Kidney (tissue), 14 donors: Measurements from ENCODE around the gene CEBPG. TPM values are rescaled to one million over a fixed set of nuclear protein-coding genes. Genes with fewer than 3 reads are reported as not detected.

Experiments used
- DNase-seq, 5 donors: peaks; one replicate each; pipeline ENCODE4 v3.0.0-alpha.2; 2013 to 2020
- FAIRE-seq: peaks from 2 replicates; lab custom pipeline; 2012; peaks lifted over from hg19 to GRCh38; lab: Jason Lieb, UNC
- H3K27ac ChIP-seq, 2 donors: one replicate each; pipeline ENCODE4 v1.7.0; 2013; ENCODE audit warnings: low read depth in 2 of 2, low read length in 2 of 2, inconsistent platforms in 1 of 2
- H3K27me3 ChIP-seq: one replicate; pipeline ENCODE4 v1.7.1; 2013; ENCODE audit warnings: low read length, inconsistent platforms; ENCODE audit not compliant: control insufficient read depth, insufficient read depth
- H3K36me3 ChIP-seq, 3 donors: one replicate each; pipeline versions ENCODE4 v1.7.0 to v1.7.1; 2013; ENCODE audit warnings: low read length in 3 of 3, control low read depth in 1 of 3, inconsistent platforms in 1 of 3; ENCODE audit not compliant: insufficient read depth in 3 of 3, control insufficient read depth in 2 of 3
- H3K4me1 ChIP-seq, 3 donors: one replicate each; pipeline versions ENCODE4 v1.7.0 to v1.7.1; 2013; ENCODE audit warnings: low read length in 3 of 3, inconsistent platforms in 1 of 3, low read depth in 1 of 3; ENCODE audit not compliant: control insufficient read depth in 2 of 3, insufficient read depth in 2 of 3
- H3K4me3 ChIP-seq, 3 donors: one replicate each; pipeline versions ENCODE4 v1.7.0 to v1.8.1; 2013; ENCODE audit warnings: low read length in 3 of 3, control low read depth in 1 of 3, inconsistent platforms in 1 of 3
- H3K9ac ChIP-seq, 3 donors: one replicate each; pipeline versions ENCODE4 v1.7.0 to v1.7.1; 2013; ENCODE audit warnings: low read length in 3 of 3, control low read depth in 1 of 3, inconsistent platforms in 1 of 3
- H3K9me3 ChIP-seq, 3 donors: one replicate each; pipeline versions ENCODE4 v1.7.0 to v1.7.1; 2013; ENCODE audit warnings: low read length in 3 of 3, control low read depth in 1 of 3, inconsistent platforms in 1 of 3; ENCODE audit not compliant: control insufficient read depth in 2 of 3, insufficient read depth in 1 of 3
- intact Hi-C: fragments of 100-400 bp; cut with DNase I; formaldehyde crosslinking; loops from one replicate; pipeline ENCODE4 v1.11.1; 2022
- polyA plus RNA-seq: library from polyadenylated mRNA; stranded (reverse); fragments of 350-450 nt; fragmentation: Illumina TruSeq; extraction: RNeasy Lipid Tissue Mini Kit (QIAGEN cat#74804); gene quantifications from one replicate; pipeline ENCODE4 v1.2.3, GENCODE V29; 2014; ENCODE audit warnings: low read depth, low replicate concordance; ENCODE audit not compliant: insufficient read depth
- total RNA-seq: library from RNA; stranded (reverse); fragmentation: NEBNext Ultra II Directional; extraction: Animal tissue kit (Norgen Biotek cat#: 25700); gene quantifications from one replicate; pipeline ENCODE4 v1.2.1, GENCODE V29; 2021
- TF ChIP-seq, protein P1 (sequence below): IDR thresholded peaks from 3 replicates; pipeline ENCODE4 v1.5.1; 2012; ENCODE audit warnings: mild to moderate bottlenecking, moderate library complexity, borderline replicate concordance; ENCODE audit not compliant: insufficient read depth; ENCODE audit errors: extremely low read depth
- donor health status: control.
- donor health status: control.
- donor health status: control.
- donor health status: control.
- donor health status: control.
- donor health status: DM: yes; HTN: yes; CAD: no.
- donor health status: Normal renal cell carcinoma (clear cell type).

CEBPG gene
- total and polyA plus RNA-seq, 2 donors from 2014 or later = 13.0 to 22.4 TPM

DNA sequence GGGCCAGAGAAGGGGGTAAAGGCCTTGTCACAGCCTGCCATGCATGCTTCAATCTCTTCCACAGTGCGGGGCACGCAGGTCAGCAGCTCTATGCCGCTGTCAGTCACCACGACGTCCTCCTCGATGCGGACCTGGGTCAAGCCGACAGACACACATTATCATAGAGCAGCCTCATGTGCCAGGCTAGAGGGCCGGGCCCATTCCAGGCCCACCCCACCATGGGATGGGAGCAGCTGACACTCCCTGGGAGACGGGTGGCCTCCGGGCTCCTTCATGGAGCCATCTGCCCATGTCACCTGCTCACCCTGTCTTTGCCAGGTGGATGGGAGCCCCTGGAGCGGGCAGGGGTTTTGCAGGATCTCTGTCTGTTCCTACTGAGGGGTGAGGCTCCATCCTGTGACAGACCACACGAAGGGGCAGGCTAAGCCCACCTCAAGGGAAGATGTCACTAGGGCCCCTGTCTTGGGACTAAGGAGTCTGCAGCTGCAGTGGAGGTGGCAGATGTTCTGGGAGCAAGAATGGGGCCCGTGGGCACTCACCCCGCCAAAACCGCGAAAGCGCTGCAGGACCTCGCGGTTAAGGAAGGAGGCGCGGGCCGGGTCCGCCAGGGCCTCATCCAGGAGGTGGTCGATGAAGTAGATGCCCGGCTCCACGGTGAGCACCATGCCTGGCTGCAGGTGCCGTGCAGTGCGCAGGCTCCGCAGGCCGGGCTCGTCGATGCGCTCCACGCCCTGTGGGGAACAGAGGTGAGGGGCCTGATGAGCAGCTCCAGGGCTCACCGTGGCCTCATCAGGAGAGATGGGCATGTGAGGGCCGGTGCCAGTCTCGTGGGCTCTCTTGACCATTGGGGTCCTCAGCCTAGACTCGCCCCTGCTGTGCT, 14.1 kb downstream of the CEBPG start:
- TF ChIP-seq, protein P1, sequence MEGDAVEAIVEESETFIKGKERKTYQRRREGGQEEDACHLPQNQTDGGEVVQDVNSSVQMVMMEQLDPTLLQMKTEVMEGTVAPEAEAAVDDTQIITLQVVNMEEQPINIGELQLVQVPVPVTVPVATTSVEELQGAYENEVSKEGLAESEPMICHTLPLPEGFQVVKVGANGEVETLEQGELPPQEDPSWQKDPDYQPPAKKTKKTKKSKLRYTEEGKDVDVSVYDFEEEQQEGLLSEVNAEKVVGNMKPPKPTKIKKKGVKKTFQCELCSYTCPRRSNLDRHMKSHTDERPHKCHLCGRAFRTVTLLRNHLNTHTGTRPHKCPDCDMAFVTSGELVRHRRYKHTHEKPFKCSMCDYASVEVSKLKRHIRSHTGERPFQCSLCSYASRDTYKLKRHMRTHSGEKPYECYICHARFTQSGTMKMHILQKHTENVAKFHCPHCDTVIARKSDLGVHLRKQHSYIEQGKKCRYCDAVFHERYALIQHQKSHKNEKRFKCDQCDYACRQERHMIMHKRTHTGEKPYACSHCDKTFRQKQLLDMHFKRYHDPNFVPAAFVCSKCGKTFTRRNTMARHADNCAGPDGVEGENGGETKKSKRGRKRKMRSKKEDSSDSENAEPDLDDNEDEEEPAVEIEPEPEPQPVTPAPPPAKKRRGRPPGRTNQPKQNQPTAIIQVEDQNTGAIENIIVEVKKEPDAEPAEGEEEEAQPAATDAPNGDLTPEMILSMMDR = no peak
- DNase-seq = peak in 1 of 5 donors; percentile 68

GRCh38 chr19:33388231-33388724, 14.8 kb downstream of the CEBPG start:
- no peak overlapping the region for H3K4me3 ChIP-seq
- FAIRE-seq = no peak
- H3K9me3 ChIP-seq = no peaks in the 10 kb centered on the region
- H3K36me3 ChIP-seq = no peaks in the 10 kb centered on the region
- no peaks in the 10 kb centered on the region for H3K27me3 ChIP-seq
- no peak overlapping the region for H3K9ac ChIP-seq
- intact Hi-C loops = no loop called here
- H3K4me1 ChIP-seq = peaks cover 0 to 36% (median 18%) of the 10 kb centered on the region in 3 donors
- TF ChIP-seq, protein P1 = no peak
- peak overlapping the region in 1 of 2 donors; percentile 14 for H3K27ac ChIP-seq
- peak in 1 of 5 donors; percentile 65 for DNase-seq

More for the DNA sequence above, 14.1 kb downstream of the CEBPG start:
- Histone ChIP-seq H3K4me1 (peaks cover 0 to 32% (median 18%) of the 10 kb centered on the region in 3 donors), H3K4me3 (no peak overlapping the region), H3K27ac (no peak overlapping the region), H3K9me3 (no peaks in the 10 kb centered on the region), H3K9ac (no peak overlapping the region), H3K36me3 (no peaks in the 10 kb centered on the region), H3K27me3 (no peaks in the 10 kb centered on the region)
- FAIRE-seq = no peak
- intact Hi-C loops = no loop called here

GRCh38 chr19:33388725-33389420, 15.4 kb downstream of the CEBPG start:
- TF ChIP-seq, protein P1 = no peak
- peaks cover 0 to 41% (median 18%) of the 10 kb centered on the region in 3 donors for H3K4me1 ChIP-seq

More at GRCh38 chr19:33388725-33389420, 15.4 kb downstream of the CEBPG start:
- Histone ChIP-seq H3K9ac (no peak overlapping the region), H3K27ac (peak overlapping the region; percentile 26 to 74), H3K9me3 (no peaks in the 10 kb centered on the region), H3K27me3 (no peaks in the 10 kb centered on the region), H3K4me3 (no peak overlapping the region), H3K36me3 (no peaks in the 10 kb centered on the region)
- intact Hi-C loops = no loop called here
- no peak for FAIRE-seq
- DNase-seq = peak in 1 of 5 donors; percentile 65
